ENCODE measurements around the gene MAST2.
"Not testable (repeated sequence)": the region's sequence is repeated elsewhere in the genome, so short reads cannot be mapped to it uniquely, and the experiment has no call there.

MAST2 gene

DNA sequence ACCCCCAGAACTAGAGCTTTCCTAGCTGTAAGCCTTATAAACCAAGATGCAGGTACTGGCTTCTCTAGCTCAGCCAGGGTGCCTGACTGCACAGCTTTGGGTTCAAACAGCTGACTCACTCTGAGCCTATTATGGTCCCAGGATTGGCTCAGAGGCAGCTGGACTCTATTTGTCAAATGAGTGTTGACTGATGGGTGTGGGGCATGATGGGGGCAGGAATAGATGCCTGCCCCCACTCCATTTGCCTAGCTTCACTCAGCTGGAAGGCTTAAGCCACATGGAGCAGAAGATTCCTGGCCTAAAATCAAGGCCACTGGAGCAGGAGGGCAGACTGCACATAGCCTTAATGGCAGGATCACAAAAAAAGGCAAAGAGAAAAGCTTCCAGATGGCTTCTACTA, 238.6 kb downstream of the MAST2 start:
- DNase-seq (ENCODE audit: low read depth in 1 of 2, low spot score in 1 of 2), result no peak
- in situ Hi-C loops (cut with HindIII; ENCODE audit: low pct_unique_long_range_greater_than_20kb, low sequenced_read_pairs), result no loop called here
- TF ChIP-seq JUND (IDR thresholded peaks at IDR 0.05; ENCODE audit: low read depth), result no peak

DNA sequence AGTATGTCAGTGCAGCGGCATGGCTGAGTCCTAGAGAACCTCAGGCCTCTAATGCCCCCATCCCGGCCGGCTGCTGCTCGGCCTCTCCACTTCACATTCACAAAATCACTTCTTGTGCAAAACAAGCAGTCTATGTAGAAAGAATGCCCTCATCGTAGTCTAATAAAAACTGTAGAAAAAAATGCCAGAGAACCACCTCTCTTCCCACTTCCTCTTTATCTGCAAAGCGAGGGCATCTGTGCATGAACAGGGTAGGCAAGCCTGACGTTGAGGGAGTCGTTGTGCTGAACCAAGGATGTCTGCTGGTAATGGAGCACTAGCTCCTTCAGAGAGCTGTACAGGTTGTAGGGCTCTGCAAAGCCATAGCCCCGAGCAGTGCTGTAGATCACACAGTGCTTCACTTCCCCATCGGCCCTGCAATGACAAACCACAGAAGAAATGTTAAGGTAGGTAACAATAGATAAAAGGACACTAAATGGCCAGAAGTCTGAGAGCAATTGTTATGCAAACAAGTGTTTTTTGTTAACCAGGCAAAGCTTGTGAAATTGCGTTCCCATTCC, 240.1 kb downstream of the MAST2 start:
- no peak for DNase-seq (ENCODE audit: low read depth in 1 of 2, low spot score in 1 of 2)
- no peak for TF ChIP-seq JUND (IDR thresholded peaks at IDR 0.05; ENCODE audit: low read depth)
- in situ Hi-C loops (cut with HindIII; ENCODE audit: low pct_unique_long_range_greater_than_20kb, low sequenced_read_pairs), result no loop called here

DNA sequence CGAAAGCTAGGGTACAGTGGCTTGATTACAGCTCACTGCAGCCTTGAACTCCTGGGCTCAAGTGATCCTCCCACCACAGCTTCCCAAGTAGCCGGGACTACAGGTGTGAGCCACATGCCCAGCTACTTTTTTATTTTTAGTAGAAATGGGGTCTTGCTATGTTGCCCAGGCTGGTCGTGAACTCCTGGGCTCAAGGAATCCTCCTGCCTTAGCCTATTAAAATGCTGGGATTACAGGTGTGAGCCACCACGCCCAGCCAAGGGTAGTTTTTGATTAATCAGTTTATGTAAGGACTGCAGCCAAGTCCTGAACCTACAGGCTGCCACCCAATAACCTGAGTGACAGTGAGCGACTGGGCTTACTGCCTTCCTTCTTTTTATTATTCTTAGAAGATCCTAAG, 240.7 kb downstream of the MAST2 start:
- no peak for DNase-seq (ENCODE audit: low read depth in 1 of 2, low spot score in 1 of 2)
- TF ChIP-seq JUND (IDR thresholded peaks at IDR 0.05; ENCODE audit: low read depth), result no peak
- in situ Hi-C loops (cut with HindIII; ENCODE audit: low pct_unique_long_range_greater_than_20kb, low sequenced_read_pairs), result no loop called here

DNA sequence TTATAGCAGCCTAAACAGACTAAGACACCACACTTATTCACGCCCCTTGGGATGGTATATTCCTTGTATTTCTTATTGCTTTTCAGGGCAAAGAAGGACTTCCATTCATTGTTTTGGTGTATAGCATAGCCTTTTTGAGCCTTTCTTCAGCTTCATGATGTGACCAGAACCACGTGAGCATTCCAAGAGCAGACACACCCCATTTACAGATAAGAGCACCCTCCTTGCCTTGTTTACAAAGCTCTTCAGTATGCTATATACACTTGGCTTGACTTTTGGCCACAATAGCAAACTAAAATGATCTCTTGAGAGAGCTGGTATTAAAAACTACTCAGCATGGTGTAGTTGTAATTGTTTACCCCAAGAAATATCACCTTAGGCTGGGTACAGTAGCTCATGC, 250.3 kb downstream of the MAST2 start:
- in situ Hi-C loops (cut with HindIII; ENCODE audit: low pct_unique_long_range_greater_than_20kb, low sequenced_read_pairs), result no loop called here
- no peak for TF ChIP-seq JUND (IDR thresholded peaks at IDR 0.05; ENCODE audit: low read depth)

DNA sequence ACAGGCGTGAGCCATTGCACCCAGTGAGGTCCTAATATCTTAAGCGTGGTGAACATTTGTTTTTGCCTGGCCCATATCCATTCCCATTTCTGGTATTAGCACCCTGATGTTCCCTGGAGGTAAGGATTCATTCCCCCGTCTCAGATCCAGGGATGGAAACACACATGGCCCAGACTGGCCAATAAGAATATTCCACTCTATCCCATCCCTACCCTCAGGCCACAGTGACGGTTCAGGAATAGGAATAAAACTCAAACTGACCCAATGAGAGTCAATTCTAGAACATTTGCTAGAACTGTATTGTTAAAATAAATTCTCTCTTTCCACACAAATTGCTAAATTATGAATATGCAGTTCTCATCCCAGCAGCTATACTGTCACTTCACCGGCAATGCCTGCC, 252.9 kb downstream of the MAST2 start:
- in situ Hi-C loops (cut with HindIII; ENCODE audit: low pct_unique_long_range_greater_than_20kb, low sequenced_read_pairs), result no loop called here
- DNase-seq (ENCODE audit: low read depth in 1 of 2, low spot score in 1 of 2), result no peak
- no peak for TF ChIP-seq JUND (IDR thresholded peaks at IDR 0.05; ENCODE audit: low read depth)

More for the DNA sequence above, 250.3 kb downstream of the MAST2 start:
- DNase-seq (ENCODE audit: low read depth in 1 of 2, low spot score in 1 of 2), result no peak

DNA sequence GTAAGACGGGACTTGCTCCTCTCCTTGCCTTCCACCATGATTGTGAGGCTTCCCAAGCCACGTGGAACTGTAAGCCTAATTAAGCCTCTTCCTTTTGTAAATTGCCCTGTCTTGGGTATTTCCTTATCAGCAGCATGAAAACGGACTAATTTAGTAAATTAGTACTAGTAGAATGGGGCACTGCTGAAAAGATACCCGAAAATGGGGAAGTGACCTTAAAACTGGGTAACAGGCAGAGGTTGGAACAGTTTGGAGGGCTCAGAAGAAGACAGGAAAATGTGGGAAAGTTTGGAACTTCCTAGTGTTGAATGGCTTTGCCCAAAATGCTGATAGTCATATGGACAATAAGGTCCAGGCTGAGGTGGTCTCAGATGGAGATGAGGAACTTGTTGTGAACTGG, 253.8 kb downstream of the MAST2 start:
- in situ Hi-C loops (cut with HindIII; ENCODE audit: low pct_unique_long_range_greater_than_20kb, low sequenced_read_pairs); DNase-seq (ENCODE audit: low read depth in 1 of 2, low spot score in 1 of 2): not testable (repeated sequence)

DNA sequence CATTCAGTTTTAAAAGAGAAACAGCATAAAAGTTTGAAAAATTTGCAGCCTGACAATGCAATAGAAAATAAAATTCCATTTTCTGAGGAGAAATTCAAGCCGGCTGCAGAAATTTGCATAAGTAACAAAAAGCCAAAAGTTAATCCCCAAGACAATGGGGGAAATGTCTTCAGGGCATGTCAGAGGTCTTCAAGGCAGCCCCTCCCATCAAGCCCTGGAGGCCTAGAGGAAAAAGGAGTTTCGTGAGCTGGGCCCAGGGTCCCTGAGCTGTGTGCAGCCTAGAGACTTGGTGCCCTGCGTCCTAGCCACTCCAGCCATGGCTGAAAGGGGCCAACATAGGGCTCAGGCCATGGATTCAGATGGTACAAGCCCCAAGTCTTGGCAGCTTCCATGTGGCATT, 254.4 kb downstream of the MAST2 start:
- no peak for DNase-seq (ENCODE audit: low read depth in 1 of 2, low spot score in 1 of 2)
- no peak for TF ChIP-seq JUND (IDR thresholded peaks at IDR 0.05; ENCODE audit: low read depth)
- in situ Hi-C loops (cut with HindIII; ENCODE audit: low pct_unique_long_range_greater_than_20kb, low sequenced_read_pairs), result no loop called here

DNA sequence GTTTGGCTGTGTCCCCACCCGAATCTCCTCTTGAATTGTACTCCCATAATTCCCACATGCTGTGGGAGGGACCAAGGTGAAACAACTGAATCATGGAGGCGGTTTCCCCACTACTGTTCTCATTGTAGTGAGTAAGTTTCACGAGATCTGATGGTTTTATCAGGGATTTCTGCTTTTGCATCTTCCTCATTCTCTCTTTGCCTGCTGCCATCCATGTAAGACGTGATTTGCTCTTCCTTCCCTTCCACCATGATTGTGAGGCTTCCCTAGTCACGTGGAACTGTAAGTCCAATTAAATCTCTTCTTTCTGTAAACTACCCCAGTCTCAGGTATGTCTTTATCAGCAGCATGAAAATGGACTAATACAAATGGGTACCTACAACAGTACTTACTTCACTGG, 255.5 kb downstream of the MAST2 start:
- DNase-seq (ENCODE audit: low read depth in 1 of 2, low spot score in 1 of 2), result no peak
- TF ChIP-seq JUND (IDR thresholded peaks at IDR 0.05; ENCODE audit: low read depth), result no peak
- in situ Hi-C loops (cut with HindIII; ENCODE audit: low pct_unique_long_range_greater_than_20kb, low sequenced_read_pairs), result no loop called here

DNA sequence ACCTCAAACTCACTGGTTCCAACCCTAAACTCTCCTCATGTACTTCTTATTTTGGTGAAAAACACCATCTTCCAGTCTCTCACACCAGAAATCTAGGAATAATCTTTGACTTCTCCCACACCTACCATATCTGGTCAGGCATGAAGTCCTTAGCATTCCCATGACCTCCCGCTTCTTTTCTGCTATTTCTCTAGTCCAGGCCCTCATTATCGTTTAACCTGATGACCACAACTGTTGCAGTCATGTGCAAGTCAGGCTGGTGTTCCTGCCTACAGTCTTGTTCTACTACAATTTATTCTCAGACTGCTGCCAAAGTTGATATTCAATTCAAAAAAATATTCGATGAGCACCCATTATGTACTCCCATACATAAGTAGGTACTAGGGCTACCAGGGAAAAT, 257.7 kb downstream of the MAST2 start:
- in situ Hi-C loops (cut with HindIII; ENCODE audit: low pct_unique_long_range_greater_than_20kb, low sequenced_read_pairs), result no loop called here
- DNase-seq (ENCODE audit: low read depth in 1 of 2, low spot score in 1 of 2), result no peak
- no peak for TF ChIP-seq JUND (IDR thresholded peaks at IDR 0.05; ENCODE audit: low read depth)

DNA sequence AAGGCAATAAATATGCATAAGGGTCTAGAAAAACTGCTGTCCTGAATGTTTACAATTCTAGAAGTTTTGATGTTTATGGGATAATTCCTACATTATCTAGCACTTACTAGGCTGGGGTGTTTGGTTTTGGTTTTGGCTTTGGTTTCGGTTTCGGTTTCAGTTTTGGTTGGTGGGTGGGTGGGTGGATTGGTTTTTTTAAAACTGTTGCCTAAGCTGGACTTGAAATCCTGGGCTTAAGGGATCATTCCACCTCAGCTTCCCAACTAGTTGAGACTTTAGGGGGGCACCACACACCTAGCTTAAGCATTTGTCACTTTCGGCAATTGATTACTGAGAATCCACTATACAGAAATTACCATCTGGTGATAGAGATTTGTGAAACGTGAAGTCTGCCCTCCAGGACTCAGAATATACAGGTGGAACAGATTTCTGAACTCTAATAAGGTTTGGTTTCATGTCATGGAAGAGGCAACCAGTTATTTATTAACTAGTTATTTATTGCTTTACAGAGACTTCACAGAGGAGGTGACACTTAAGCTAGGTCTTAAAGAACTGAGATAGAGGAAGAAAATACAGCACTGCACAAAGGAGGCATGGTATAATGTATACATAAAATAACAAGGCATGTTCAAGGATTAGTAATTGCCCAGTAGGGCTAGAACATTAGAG, 259.4 kb downstream of the MAST2 start:
- DNase-seq (ENCODE audit: low read depth in 1 of 2, low spot score in 1 of 2), result no peak
- in situ Hi-C loops (cut with HindIII; ENCODE audit: low pct_unique_long_range_greater_than_20kb, low sequenced_read_pairs), result no loop called here
- no peak for TF ChIP-seq JUND (IDR thresholded peaks at IDR 0.05; ENCODE audit: low read depth)

DNA sequence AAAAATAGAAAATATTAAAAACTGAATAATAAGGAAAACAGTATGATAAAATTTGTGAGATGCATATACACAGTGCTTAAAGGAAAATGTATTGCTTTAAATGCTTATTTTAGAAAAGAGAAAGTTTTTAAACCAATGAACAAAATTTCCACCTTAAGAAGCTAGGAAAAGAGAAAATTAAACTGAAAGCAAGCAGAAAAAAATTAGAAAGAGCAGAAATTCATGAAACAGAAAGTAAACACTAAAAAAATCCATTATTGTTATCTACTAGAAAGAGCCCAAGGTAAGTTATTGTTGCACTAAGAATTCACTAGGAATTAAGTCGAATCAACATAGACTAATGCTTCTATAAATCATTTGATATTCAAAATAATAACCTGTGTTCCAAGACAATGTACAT, 261.3 kb downstream of the MAST2 start:
- no peak for DNase-seq (ENCODE audit: low read depth in 1 of 2, low spot score in 1 of 2)
- no peak for TF ChIP-seq JUND (IDR thresholded peaks at IDR 0.05; ENCODE audit: low read depth)
- in situ Hi-C loops (cut with HindIII; ENCODE audit: low pct_unique_long_range_greater_than_20kb, low sequenced_read_pairs), result no loop called here

DNA sequence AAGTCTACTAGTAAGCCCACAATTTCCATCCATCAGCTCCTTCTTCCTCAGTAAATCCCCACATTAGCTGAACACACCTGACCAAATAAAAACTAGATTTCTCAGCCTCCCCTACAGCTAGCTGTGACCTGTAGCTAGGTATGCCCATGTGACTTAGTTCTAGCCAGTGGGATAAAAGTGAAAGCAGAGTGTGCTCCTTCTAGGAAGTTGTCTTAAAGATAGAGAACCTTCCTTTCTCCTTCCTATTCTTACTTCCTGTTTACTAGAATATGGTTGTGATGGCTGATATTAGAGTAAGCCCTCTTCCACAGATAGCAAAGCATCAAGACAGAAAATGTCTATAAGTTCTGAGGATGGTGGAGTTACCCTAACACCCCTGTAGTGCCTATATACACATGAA, 262.0 kb downstream of the MAST2 start:
- peak in 1 of 2 experiments; percentile 20 for DNase-seq (ENCODE audit: low read depth in 1 of 2, low spot score in 1 of 2)
- TF ChIP-seq JUND (IDR thresholded peaks at IDR 0.05; ENCODE audit: low read depth), result no peak
- in situ Hi-C loops (cut with HindIII; ENCODE audit: low pct_unique_long_range_greater_than_20kb, low sequenced_read_pairs), result no loop called here

DNA sequence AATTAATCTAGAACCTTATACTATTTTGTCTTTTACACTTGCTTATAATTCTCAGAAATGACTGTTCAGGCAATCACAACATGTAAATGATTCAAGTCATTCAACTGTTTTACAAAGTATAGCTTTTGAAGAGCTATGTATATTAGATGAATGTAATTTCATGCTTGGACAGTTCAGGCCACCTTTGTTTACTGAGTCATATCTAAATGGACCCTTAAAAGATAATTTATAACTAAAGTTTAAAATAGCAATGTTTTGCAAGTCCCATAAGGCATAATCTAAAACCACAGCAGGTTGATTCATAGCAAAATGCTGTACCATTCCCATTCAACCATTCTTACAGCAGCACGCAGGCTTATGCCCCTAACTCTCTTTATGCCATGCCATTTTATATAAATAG, 264.2 kb downstream of the MAST2 start:
- DNase-seq (ENCODE audit: low read depth in 1 of 2, low spot score in 1 of 2), result no peak
- no peak for TF ChIP-seq JUND (IDR thresholded peaks at IDR 0.05; ENCODE audit: low read depth)
- in situ Hi-C loops (cut with HindIII; ENCODE audit: low pct_unique_long_range_greater_than_20kb, low sequenced_read_pairs), result no loop called here

DNA sequence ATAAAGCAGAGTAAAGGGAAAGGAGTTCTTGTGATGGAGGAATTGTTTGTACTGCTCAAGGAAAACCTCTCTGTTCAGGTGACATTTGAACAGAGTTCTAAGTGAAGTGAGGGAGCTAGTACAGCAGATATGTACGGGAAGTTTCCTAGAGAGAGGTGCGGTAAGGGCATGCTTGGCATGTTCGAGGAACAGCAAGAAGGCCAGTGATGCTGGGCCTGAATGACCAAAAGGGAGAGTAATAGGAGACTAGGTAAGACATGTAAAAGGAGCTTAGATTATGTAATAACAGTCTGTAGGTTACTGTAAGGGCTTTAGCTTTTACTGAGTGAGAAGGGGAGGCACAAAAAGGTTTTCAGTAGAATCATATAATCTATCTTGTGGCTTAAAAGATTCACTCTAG, 265.1 kb downstream of the MAST2 start:
- no peak for TF ChIP-seq JUND (IDR thresholded peaks at IDR 0.05; ENCODE audit: low read depth)
- DNase-seq (ENCODE audit: low read depth in 1 of 2, low spot score in 1 of 2), result no peak
- in situ Hi-C loops (cut with HindIII; ENCODE audit: low pct_unique_long_range_greater_than_20kb, low sequenced_read_pairs), result no loop called here

Data from T47D (cell line).